ENCODE measurements around the gene SPRN. TPM values are rescaled to one million over a fixed set of nuclear protein-coding genes. Genes with fewer than 3 reads are reported as not detected.

SPRN gene
- total RNA-seq, 1 experiment from 2014 or later, result not detected

DNA sequence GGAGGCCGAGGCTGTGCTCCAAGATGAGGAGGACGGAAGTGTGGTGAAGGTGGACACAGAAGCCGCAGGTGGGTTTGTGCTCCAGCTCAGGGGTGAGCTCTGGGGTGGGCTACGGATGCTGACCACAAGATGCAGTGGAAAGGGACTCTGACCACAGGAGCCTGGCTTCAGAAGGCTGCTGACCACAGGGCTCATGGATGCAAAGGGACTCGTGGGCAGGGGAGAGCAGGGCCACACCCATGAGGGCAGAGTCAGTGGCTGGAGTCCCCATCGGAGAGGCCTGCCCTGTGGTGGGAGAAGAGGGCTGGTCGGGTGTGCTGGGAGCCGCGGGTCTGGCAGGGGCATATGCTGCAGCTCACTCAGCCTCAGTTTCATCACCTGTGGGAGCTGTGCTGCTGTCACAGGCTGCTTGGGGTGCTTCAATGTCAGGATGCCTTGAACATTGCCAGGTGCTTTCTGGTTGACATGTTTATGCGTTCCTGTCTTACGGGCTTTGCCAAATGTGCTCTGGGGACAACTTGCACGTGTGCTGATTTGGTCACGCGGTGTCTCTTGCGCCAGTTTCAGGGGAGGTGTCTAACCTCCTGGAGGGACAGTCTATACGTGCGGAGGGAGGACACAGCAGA is 43.0 kb upstream of the SPRN start:
- Histone ChIP-seq H3K4me3 (ENCODE audit: low read depth, low read length, poor library complexity, severe bottlenecking) (no peak overlapping the region), H3K4me1 (ENCODE audit: insufficient read depth, low read length, poor library complexity, severe bottlenecking) (no peaks in the 10 kb centered on the region), H3K27me3 (replicated peaks; ENCODE audit: insufficient read depth, low read depth, low read length, poor library complexity) (no peaks in the 10 kb centered on the region), H3K36me3 (ENCODE audit: insufficient read depth, low read length, poor library complexity, severe bottlenecking) (no peaks in the 10 kb centered on the region), H3K27ac (ENCODE audit: low read depth, low read length, poor library complexity, severe bottlenecking) (no peak overlapping the region), H3K9me3 (ENCODE audit: low read depth, low read length, poor library complexity, severe bottlenecking) (no peaks in the 10 kb centered on the region)
- BruUV-seq (replicated peaks), result no TSS peak
- no peak for TF ChIP-seq EZH2 (IDR thresholded peaks at IDR 0.05; ENCODE audit: borderline replicate concordance, low read depth, low read length, poor library complexity, severe bottlenecking)
- TF ChIP-seq, protein P1, sequence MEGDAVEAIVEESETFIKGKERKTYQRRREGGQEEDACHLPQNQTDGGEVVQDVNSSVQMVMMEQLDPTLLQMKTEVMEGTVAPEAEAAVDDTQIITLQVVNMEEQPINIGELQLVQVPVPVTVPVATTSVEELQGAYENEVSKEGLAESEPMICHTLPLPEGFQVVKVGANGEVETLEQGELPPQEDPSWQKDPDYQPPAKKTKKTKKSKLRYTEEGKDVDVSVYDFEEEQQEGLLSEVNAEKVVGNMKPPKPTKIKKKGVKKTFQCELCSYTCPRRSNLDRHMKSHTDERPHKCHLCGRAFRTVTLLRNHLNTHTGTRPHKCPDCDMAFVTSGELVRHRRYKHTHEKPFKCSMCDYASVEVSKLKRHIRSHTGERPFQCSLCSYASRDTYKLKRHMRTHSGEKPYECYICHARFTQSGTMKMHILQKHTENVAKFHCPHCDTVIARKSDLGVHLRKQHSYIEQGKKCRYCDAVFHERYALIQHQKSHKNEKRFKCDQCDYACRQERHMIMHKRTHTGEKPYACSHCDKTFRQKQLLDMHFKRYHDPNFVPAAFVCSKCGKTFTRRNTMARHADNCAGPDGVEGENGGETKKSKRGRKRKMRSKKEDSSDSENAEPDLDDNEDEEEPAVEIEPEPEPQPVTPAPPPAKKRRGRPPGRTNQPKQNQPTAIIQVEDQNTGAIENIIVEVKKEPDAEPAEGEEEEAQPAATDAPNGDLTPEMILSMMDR (conservative IDR thresholded peaks at IDR 0.05; ENCODE audit: low read depth, low read length), result no peak
- DNase-seq (ENCODE audit: low spot score), result no peak
- intact Hi-C loops (cut with micrococcal nuclease; ENCODE audit: unreplicated experiment), result no loop called here
- CTCF ChIA-PET, result no interaction called here
- POLR2A ChIA-PET (ENCODE audit: low non-redundant PET), result interaction anchor here (0.6 kb wide), 1 partner anchor 225 kb away, joined by 3 read pairs; no protein-coding TSS in a partner anchor

DNA sequence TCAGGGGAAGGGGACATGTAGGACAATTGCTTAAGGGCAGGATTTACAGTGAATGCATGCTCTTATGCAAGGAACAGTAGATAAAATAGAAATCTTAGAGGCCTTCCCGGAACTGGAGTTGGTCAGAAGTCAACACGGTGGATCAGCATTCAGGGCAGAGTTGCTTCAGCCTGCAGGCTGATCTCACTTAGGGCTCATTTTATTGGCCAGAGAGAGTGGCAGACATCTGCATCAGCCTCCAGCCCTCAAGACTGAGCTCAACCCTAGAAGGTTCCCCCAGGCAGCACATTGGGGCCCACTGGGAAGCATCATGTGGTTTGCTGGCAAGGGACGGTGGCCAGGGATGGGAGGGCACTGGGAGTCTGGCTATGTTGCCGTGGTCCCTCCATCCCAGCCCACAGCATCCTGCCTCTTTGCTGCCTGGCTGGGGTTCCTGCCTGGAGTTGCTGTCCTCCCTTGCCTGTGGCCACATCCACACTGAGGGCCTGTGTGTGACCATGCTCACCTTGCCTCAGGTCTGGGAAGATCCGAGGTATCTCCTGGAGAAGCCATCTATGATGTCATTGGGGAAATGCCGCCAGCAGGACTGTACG is 42.4 kb upstream of the SPRN start:
- BruUV-seq (replicated peaks), result no TSS peak
- ChIA-PET POLR2A (ENCODE audit: low non-redundant PET) (interaction anchor here (0.6 kb wide), 1 partner anchor 224 kb away, joined by 3 read pairs; no protein-coding TSS in a partner anchor), CTCF (no interaction called here)
- H3K4me1 ChIP-seq (ENCODE audit: insufficient read depth, low read length, poor library complexity, severe bottlenecking), result no peaks in the 10 kb centered on the region
- H3K27me3 ChIP-seq (replicated peaks; ENCODE audit: insufficient read depth, low read depth, low read length, poor library complexity), result no peaks in the 10 kb centered on the region
- H3K27ac ChIP-seq (ENCODE audit: low read depth, low read length, poor library complexity, severe bottlenecking), result no peak overlapping the region
- TF ChIP-seq, protein P1 (conservative IDR thresholded peaks at IDR 0.05; ENCODE audit: low read depth, low read length), result no peak
- no peak for TF ChIP-seq EZH2 (IDR thresholded peaks at IDR 0.05; ENCODE audit: borderline replicate concordance, low read depth, low read length, poor library complexity, severe bottlenecking)
- no peak for DNase-seq (ENCODE audit: low spot score)
- no peaks in the 10 kb centered on the region for H3K36me3 ChIP-seq (ENCODE audit: insufficient read depth, low read length, poor library complexity, severe bottlenecking)
- intact Hi-C loops (cut with micrococcal nuclease; ENCODE audit: unreplicated experiment), result no loop called here
- H3K4me3 ChIP-seq (ENCODE audit: low read depth, low read length, poor library complexity, severe bottlenecking), result no peak overlapping the region
- H3K9me3 ChIP-seq (ENCODE audit: low read depth, low read length, poor library complexity, severe bottlenecking), result no peaks in the 10 kb centered on the region

DNA sequence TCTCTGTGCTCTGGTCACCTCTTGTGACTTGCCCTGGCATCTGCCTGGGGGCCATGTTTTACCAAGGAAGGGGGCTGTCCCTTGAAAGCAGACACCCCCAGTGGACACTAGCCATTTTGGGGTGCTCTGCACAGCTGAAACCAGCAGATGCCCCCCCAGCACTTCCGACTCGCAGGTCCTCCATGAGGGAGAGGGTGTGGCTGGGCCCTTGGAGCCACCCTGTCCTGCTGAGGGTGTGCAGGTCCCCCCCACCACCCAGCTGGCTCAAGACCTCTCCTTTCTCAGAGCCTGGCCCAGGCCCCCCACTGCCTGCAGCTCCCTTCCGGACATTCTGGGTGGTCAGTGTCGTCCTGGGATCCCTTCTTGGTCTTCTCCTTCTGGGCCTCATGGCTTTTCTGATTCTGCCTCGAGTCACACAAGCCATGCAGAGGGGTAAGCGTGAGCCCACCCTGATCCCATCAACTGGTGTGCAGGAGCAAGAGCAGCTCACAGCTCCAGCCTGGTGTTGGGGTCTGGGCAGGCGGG is 41.6 kb upstream of the SPRN start:
- DNase-seq (ENCODE audit: low spot score), result no peak
- no peaks in the 10 kb centered on the region for H3K4me1 ChIP-seq (ENCODE audit: insufficient read depth, low read length, poor library complexity, severe bottlenecking)
- no peak for TF ChIP-seq EZH2 (IDR thresholded peaks at IDR 0.05; ENCODE audit: borderline replicate concordance, low read depth, low read length, poor library complexity, severe bottlenecking)
- TF ChIP-seq, protein P1 (conservative IDR thresholded peaks at IDR 0.05; ENCODE audit: low read depth, low read length), result no peak
- H3K27me3 ChIP-seq (replicated peaks; ENCODE audit: insufficient read depth, low read depth, low read length, poor library complexity), result no peaks in the 10 kb centered on the region
- H3K9me3 ChIP-seq (ENCODE audit: low read depth, low read length, poor library complexity, severe bottlenecking), result no peaks in the 10 kb centered on the region
- no peaks in the 10 kb centered on the region for H3K36me3 ChIP-seq (ENCODE audit: insufficient read depth, low read length, poor library complexity, severe bottlenecking)
- ChIA-PET POLR2A (ENCODE audit: low non-redundant PET) (no interaction called here), CTCF (no interaction called here)
- no peak overlapping the region for H3K4me3 ChIP-seq (ENCODE audit: low read depth, low read length, poor library complexity, severe bottlenecking)
- intact Hi-C loops (cut with micrococcal nuclease; ENCODE audit: unreplicated experiment), result no loop called here
- H3K27ac ChIP-seq (ENCODE audit: low read depth, low read length, poor library complexity, severe bottlenecking), result no peak overlapping the region
- BruUV-seq (replicated peaks), result no TSS peak

Measured in A673 (cell line).